Neuron (in vitro differentiated cells): ENCODE results near the gene EPS8.

Experiments
- H2AFZ ChIP-seq: one replicate; pipeline ENCODE4 v1.6.1; 2013; ENCODE audit warnings: low read depth, mild to moderate bottlenecking, inconsistent platforms, low read length, moderate library complexity
- H3K27me3 ChIP-seq: one replicate; pipeline ENCODE4 v1.6.1; 2013; ENCODE audit warnings: low read length; ENCODE audit not compliant: insufficient read depth
- H3K36me3 ChIP-seq: one replicate; pipeline ENCODE4 v1.6.1; 2013; ENCODE audit warnings: low read length; ENCODE audit not compliant: insufficient read depth
- H3K4me1 ChIP-seq: one replicate; pipeline ENCODE4 v1.6.1; 2013; ENCODE audit warnings: low read length; ENCODE audit not compliant: insufficient read depth
- H3K4me3 ChIP-seq: 2 replicates; pipeline ENCODE4 v1.5.1; 2013; ENCODE audit warnings: mild to moderate bottlenecking, low read length, moderate library complexity
- H3K9me3 ChIP-seq: one replicate; pipeline ENCODE4 v1.6.1; 2013; ENCODE audit warnings: low read length

The EPS8 gene

GRCh38 chr12:15787778-15788177, 1.4 kb downstream of the EPS8 start:
- Histone ChIP-seq H3K36me3 (no peaks in the 10 kb centered on the region), H2AFZ (peak overlapping the region; percentile 82), H3K9me3 (peaks cover 5% of the 10 kb centered on the region), H3K27me3 (no peaks in the 10 kb centered on the region), H3K4me1 (peaks cover 16% of the 10 kb centered on the region), H3K4me3 (peak overlapping the region; percentile 66)

GRCh38 chr12:15786772-15787171, 2.4 kb downstream of the EPS8 start:
- Histone ChIP-seq H3K4me3 (no peak overlapping the region), H3K4me1 (peaks cover 18% of the 10 kb centered on the region), H3K27me3 (no peaks in the 10 kb centered on the region), H2AFZ (no peak overlapping the region), H3K9me3 (peaks cover 5% of the 10 kb centered on the region), H3K36me3 (no peaks in the 10 kb centered on the region)

GRCh38 chr12:15783288-15783687, 5.9 kb downstream of the EPS8 start:
- Histone ChIP-seq H3K4me1 (peaks cover 40% of the 10 kb centered on the region), H2AFZ (no peak overlapping the region), H3K36me3 (no peaks in the 10 kb centered on the region), H3K4me3 (no peak overlapping the region), H3K9me3 (peaks cover 5% of the 10 kb centered on the region), H3K27me3 (no peaks in the 10 kb centered on the region)

GRCh38 chr12:15782667-15783066, 6.5 kb downstream of the EPS8 start:
- Histone ChIP-seq H3K9me3 (peaks cover 5% of the 10 kb centered on the region), H3K4me1 (peaks cover 38% of the 10 kb centered on the region)

GRCh38 chr12:15779925-15780324, 9.3 kb downstream of the EPS8 start:
- no peaks in the 10 kb centered on the region for H3K9me3 ChIP-seq
- H3K4me3 ChIP-seq = no peak overlapping the region
- H2AFZ ChIP-seq = no peak overlapping the region
- H3K27me3 ChIP-seq = no peaks in the 10 kb centered on the region
- H3K36me3 ChIP-seq = no peaks in the 10 kb centered on the region
- H3K4me1 ChIP-seq = peaks cover 39% of the 10 kb centered on the region

More at GRCh38 chr12:15782667-15783066, 6.5 kb downstream of the EPS8 start:
- H3K27me3 ChIP-seq = no peaks in the 10 kb centered on the region
- no peaks in the 10 kb centered on the region for H3K36me3 ChIP-seq
- no peak overlapping the region for H3K4me3 ChIP-seq
- H2AFZ ChIP-seq = no peak overlapping the region

- H3K9me3 ChIP-seq = no peaks in the 10 kb centered on the region
- no peak overlapping the region for H3K4me3 ChIP-seq
- no peaks in the 10 kb centered on the region for H3K27me3 ChIP-seq
- H3K4me1 ChIP-seq = peaks cover 39% of the 10 kb centered on the region
- no peaks in the 10 kb centered on the region for H3K36me3 ChIP-seq
- no peak overlapping the region for H2AFZ ChIP-seq
These were observed 11.1 kb downstream of the EPS8 start for GRCh38 chr12:15778126-15778525.

GRCh38 chr12:15777355-15778012, 11.7 kb downstream of the EPS8 start:
- H3K9me3 ChIP-seq = no peaks in the 10 kb centered on the region
- H2AFZ ChIP-seq = no peak overlapping the region
- H3K27me3 ChIP-seq = no peaks in the 10 kb centered on the region
- H3K4me1 ChIP-seq = peaks cover 35% of the 10 kb centered on the region
- H3K36me3 ChIP-seq = no peaks in the 10 kb centered on the region
- no peak overlapping the region for H3K4me3 ChIP-seq

- Histone ChIP-seq H3K36me3 (no peaks in the 10 kb centered on the region), H3K9me3 (no peaks in the 10 kb centered on the region), H3K4me3 (no peak overlapping the region), H3K4me1 (peaks cover 33% of the 10 kb centered on the region), H3K27me3 (no peaks in the 10 kb centered on the region), H2AFZ (no peak overlapping the region)
These were observed 12.7 kb downstream of the EPS8 start for GRCh38 chr12:15776532-15776931.

GRCh38 chr12:15774819-15775218, 14.4 kb downstream of the EPS8 start:
- no peaks in the 10 kb centered on the region for H3K9me3 ChIP-seq
- H3K4me3 ChIP-seq = no peak overlapping the region
- H3K4me1 ChIP-seq = peaks cover 17% of the 10 kb centered on the region
- H3K27me3 ChIP-seq = no peaks in the 10 kb centered on the region
- no peaks in the 10 kb centered on the region for H3K36me3 ChIP-seq
- no peak overlapping the region for H2AFZ ChIP-seq

- Histone ChIP-seq H3K4me3 (no peak overlapping the region), H3K36me3 (no peaks in the 10 kb centered on the region), H3K27me3 (no peaks in the 10 kb centered on the region), H3K4me1 (peaks cover 10% of the 10 kb centered on the region), H3K9me3 (no peaks in the 10 kb centered on the region), H2AFZ (no peak overlapping the region)
These were observed 16.7 kb downstream of the EPS8 start for GRCh38 chr12:15772405-15773018.

GRCh38 chr12:15770581-15770980, 18.6 kb downstream of the EPS8 start:
- Histone ChIP-seq H3K27me3 (no peaks in the 10 kb centered on the region), H3K4me3 (no peak overlapping the region), H3K9me3 (no peaks in the 10 kb centered on the region), H3K36me3 (no peaks in the 10 kb centered on the region), H2AFZ (no peak overlapping the region), H3K4me1 (peaks cover 7% of the 10 kb centered on the region)

GRCh38 chr12:15770021-15770420, 19.2 kb downstream of the EPS8 start:
- no peaks in the 10 kb centered on the region for H3K36me3 ChIP-seq
- H3K27me3 ChIP-seq = no peaks in the 10 kb centered on the region
- H3K4me3 ChIP-seq = no peak overlapping the region
- no peaks in the 10 kb centered on the region for H3K9me3 ChIP-seq
- H3K4me1 ChIP-seq = peaks cover 4% of the 10 kb centered on the region
- no peak overlapping the region for H2AFZ ChIP-seq

- Histone ChIP-seq H3K36me3 (no peaks in the 10 kb centered on the region), H3K27me3 (no peaks in the 10 kb centered on the region), H3K4me3 (no peak overlapping the region), H3K4me1 (peaks cover under 1% of the 10 kb centered on the region), H3K9me3 (no peaks in the 10 kb centered on the region), H2AFZ (no peak overlapping the region)
These were observed 19.6 kb downstream of the EPS8 start for GRCh38 chr12:15769586-15769985.

- Histone ChIP-seq H3K9me3 (peaks cover under 1% of the 10 kb centered on the region), H3K36me3 (no peaks in the 10 kb centered on the region), H3K4me3 (no peak overlapping the region), H3K27me3 (no peaks in the 10 kb centered on the region), H2AFZ (no peak overlapping the region), H3K4me1 (no peaks in the 10 kb centered on the region)
These were observed 21.9 kb downstream of the EPS8 start for GRCh38 chr12:15767301-15767700.
